Stimulated activated CD8-positive, alpha-beta memory T cell treated with anti-CD3 and anti-CD28 coated beads, Interleukin-2, amount 100 ng/mL, for 1 hour (primary cell): Measurements from ENCODE around the gene CCDC192.
"Not testable (repeated sequence)": the region's sequence is repeated elsewhere in the genome, so short reads cannot be mapped to it uniquely, and the experiment has no call there.

Experiments used
- DNase-seq, 2 donors: peaks; one replicate each; pipeline ENCODE4 v3.0.0-alpha.2; 2020; ENCODE audit warnings: low read depth in 2 of 2

CCDC192 gene

GRCh38 chr5:127846884-127847283, 143.7 kb downstream of the CCDC192 start:
- DNase-seq: no peak

DNA sequence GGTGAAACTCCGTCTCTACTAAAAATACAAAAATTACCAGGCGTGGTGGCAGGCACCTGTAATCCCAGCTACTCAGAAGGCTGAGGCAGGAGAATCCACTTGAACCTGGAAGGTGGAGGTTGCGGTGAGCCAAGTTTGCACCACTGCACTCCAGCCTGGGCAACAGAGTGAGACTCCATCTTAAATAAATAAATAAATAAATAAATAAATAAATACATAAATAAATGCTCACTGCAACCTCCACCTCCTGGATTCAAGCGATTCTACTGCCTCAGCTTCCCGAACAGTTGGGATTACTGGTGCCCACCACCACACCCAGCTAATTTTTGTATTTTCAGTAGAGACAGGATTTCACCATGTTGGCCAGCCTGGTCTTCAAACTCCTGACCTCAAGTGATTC, 144.4 kb downstream of the CCDC192 start:
- not testable (repeated sequence) for DNase-seq

DNA sequence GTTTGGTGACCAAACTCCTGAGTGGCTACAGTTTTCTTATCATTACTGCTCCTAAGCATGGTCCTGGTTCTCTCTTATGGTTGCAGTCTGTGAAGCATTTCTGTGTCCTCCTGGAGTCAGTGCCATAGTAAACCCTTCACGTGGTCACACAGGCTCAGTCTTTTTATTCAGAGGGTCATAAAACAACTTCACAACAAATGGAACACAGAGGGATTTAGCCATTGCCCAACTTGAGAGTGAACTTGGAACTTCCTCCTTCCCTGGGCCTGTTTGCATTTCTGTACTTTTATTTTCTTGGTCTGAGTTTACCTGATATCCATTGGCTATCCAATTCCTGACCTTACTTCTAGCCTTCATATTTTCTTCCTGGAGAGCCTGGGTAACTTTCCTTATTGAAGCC, 144.9 kb downstream of the CCDC192 start:
- no peak for DNase-seq

DNA sequence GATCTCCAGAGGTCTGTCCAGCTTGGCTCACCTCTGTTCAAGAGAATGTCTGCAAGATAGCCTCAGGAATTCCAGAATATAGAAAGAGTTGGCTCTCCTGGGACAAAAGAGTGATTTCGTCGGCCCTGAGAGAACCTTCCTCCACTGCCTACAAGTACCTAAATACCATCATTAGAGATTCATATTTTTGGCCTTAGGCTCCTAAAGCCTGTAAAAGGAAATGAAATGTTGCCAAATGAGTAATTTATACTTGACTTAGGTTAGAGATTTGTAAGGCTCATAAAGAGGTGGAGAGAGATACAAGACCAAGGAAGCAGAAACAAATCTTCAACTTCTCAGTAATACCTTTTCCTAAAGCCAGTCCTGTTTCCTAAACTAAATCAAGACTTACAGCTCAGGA, 146.2 kb downstream of the CCDC192 start:
- no peak for DNase-seq

DNA sequence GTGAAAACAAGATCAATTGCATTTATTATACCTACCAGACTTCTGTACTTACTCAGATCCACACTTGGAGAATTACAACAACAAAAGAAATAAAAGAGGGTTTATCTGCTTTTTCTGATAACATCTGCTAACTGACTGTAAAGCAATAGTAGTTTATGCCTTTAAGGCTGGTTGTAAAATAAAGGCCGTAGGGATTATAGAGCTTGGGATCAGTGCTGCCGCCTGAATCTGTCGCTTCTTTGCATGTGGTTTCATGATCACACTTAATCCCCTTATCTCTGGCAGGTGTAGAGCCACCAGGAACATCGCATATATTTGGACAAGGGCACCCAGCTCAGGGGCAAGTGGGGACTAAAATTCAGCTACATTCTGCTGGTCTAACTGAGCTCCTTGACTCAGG, 146.7 kb downstream of the CCDC192 start:
- no peak for DNase-seq

GRCh38 chr5:127851964-127852363, 148.8 kb downstream of the CCDC192 start:
- DNase-seq: no peak

- no peak for DNase-seq
These were observed 151.3 kb downstream of the CCDC192 start for GRCh38 chr5:127854520-127854919.

DNA sequence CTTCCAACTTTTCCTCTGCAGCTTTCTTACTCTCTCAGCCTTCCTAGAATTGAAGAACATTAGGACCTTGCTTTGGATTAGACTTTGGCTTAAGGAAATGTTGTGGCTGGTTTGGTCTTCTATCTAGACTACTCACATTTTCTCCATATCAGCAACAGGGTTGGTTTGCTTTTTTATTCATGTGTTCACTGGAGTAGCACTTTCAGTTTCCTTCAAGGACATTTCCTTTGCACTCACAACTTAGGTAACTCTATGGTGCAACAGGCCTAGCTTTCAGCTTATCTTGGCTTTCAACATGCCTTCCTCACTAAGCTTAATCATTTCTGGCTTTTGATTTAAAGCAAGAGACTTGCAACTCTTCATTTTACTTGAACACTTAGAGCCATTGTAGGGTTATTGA, 153.1 kb downstream of the CCDC192 start:
- no peak for DNase-seq

DNA sequence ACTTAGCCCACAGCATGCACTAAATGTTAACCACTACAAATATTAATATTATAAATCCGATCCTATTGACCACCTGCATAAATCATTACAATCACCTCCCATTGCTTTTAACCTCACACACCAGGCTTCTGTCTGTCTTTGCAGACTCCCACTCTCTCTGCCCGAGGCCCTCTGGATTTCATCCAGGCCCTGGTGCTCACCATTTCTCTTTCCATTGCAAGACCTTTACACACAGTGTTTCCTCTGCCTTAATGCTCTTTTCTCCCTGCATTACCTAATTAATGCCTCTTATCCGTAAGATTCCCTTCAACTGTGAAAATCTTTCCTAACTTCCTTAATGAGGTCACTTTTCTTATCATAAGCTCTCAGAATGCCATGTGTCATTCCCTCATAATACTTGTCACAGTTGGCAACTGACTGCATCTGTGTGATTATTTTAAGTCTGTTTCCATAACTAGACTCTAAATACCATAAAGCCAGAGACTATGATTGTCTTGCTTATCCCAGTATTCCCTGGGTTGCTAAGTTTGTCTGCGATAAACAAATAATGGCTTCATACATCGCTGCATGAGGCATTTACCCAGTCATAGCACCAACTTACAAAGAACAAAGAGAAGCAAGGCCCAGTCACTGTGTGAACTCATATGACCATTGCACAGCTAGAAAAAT, 155.1 kb downstream of the CCDC192 start:
- DNase-seq: no peak

GRCh38 chr5:127860291-127860690, 157.1 kb downstream of the CCDC192 start:
- no peak for DNase-seq

DNA sequence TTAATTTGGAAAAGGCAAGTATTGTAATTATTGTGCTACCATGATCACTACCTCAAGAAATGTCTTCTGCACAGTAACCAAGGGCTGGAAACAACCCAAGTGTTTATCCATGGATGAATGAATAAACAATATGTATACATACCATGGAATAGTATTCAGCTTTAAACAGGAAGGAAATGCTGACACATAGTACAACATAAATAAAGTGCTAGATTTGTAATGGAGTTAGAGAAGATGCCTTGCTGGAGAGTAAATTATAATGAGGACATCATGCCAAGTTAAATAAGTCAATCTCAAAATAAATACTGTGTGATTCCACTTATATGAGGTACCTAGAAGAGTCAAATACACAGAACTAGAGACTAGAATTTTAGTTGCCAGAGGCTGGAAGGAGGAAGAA, 160.0 kb downstream of the CCDC192 start:
- no peak for DNase-seq

DNA sequence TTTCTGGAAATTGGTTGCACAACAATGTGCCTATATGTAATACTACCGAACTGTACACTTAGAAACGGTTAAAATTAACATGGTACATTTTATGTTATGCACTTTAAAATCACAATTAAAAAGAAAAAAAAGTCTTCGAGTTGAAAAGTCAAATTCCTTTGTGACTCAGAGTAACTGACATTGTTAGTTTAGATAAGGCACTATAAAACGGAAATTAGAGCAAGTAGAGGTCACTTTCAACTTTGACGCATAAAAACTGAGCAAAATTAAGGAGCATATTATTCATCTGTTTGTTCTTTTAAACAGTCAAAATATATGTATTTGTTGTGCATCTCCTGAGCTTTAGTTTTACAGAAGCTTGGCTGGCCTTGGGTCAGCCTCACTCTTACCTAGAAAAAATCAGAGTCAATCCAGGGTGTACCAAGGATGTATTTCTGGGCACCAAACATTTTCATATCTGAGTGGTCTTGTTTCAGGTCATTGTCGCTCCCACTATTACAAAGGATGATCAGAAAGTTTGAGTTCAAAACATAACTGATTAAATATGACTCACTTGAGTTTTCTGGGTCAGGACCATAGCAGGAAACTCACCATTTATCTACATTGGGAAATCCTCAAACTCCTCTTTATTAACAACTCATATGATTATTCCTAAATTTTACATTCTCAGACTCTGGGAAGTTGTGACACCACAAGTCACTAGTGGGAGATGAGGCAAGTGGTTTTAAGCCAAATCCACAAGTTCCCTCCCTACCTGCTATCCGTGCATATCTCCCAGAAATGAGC, 160.6 kb downstream of the CCDC192 start:
- no peak for DNase-seq

GRCh38 chr5:127864511-127864910, 161.3 kb downstream of the CCDC192 start:
- DNase-seq: no peak

DNA sequence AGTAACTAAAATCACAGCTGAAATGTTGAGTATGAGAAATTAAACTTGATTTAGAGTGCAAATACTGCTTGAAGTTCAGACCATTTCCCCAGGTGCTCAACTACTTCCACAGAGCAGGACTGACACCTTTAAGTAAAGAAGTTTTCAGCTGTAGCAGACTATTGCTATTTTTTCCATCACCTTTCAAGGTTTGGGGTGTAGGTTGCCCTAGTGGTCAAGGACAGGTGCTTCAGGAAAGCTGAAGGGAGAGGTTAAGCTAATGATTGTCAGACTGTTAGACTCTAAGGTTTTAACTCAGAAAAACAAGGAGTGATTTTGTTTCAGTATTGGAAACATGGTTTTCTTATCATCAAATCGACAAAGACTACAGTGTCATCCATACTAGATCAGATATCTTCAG, 162.1 kb downstream of the CCDC192 start:
- DNase-seq: no peak

DNA sequence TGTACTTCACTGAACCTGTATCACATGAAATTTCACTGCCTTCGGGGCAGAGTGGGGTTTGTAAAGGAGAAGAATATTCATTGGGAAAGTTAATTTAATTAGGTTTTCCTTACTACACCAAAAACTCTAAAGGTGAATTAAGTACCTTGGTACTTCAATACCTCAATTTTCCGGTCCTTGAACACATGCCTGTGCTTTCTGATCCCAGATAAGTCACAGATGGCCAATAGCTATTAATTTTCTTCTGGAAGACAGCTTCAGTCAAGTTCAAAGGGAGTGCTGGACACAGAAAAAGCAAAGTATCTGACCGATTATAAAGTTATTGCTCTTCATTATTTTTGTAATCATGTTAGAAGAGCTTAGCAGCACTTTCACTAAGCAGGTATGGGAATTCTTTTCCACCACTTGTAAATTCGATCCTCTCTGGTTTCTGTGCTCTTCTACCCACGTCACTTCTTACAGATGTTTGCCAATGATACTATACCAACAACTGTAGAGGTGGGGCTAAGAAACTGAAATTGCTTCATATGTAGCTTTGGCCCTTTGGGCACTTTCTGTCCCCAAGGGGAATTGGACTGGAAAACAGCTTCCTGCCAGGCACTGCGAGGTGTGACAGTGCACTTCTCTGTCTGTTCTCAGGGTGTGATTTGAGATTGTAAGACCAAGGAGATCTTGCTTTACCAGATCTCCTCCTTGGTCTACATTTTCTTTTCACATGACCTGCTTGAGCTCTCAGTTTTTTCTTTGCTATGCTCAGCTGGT, 164.0 kb downstream of the CCDC192 start:
- no peak for DNase-seq

- DNase-seq: no peak
These were observed 167.7 kb downstream of the CCDC192 start for GRCh38 chr5:127870914-127871313.

DNA sequence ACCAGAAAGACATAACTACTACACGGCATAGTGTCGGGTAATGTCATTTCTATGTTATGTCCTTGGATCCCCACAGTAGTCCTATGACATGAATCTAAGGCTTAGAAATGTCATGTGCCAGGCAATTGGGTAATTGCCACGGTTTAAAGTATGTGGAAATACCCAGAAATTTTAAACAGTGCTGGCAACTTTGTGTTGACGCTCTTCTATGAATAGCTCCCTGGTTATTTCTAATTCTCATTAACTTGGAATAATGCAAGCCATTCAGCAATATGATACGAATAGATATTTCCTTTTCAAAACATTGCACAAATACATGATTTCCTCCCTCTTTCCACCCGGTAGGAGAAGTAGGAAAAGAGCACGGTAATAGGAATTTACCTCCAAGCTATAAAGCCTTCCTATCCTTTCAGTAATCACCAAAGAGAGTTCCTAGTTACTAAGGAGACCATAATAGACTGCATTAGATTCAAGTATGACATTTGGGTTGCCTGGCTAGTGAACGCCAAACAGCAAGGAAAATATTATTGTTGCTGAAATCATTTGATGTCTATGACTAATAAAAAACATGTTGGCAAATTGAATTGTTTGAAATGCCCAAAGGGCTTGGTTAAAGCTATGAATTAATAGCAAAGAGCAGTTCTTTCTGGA, 168.4 kb downstream of the CCDC192 start:
- no peak for DNase-seq

DNA sequence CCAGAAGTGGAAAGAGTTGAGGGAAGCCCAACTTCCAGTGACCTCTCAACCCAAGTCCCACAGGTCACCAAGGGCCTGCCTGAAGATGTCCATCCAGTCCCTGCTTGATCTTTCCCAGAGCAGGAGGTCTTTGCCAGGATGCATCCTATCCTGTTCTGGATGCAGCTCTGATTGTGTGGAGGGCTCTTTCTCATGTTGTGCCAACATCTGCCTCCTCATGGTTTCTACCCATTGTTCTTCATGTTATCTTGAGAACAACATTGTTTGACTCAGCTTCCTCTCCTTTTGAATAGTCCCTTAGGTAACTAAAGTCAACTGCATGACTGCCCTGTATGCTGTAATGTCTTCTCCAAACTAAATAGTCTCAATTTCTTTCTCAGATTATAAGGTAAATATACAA, 169.3 kb downstream of the CCDC192 start:
- DNase-seq: no peak

GRCh38 chr5:127875235-127876021, 172.2 kb downstream of the CCDC192 start:
- DNase-seq: no peak

DNA sequence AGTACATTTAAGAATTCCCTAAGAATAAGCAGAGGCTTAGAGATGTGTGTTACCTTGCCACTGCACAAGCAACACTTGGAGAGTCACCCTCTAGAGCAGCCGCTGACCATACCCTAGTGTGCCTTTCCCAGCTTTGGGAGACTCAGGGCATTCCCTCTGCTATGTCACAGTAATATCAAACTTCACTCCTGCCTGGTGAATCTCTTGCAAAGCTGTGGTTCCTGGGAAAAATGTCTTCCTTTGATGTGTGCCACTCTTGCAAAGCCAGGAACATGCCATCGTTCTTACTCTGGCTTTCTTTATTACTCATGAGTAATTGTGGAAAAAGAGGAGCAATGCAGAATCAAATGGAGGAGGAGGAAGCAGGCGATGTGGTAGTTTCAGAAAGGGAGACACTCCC, 173.2 kb downstream of the CCDC192 start:
- no peak for DNase-seq

DNA sequence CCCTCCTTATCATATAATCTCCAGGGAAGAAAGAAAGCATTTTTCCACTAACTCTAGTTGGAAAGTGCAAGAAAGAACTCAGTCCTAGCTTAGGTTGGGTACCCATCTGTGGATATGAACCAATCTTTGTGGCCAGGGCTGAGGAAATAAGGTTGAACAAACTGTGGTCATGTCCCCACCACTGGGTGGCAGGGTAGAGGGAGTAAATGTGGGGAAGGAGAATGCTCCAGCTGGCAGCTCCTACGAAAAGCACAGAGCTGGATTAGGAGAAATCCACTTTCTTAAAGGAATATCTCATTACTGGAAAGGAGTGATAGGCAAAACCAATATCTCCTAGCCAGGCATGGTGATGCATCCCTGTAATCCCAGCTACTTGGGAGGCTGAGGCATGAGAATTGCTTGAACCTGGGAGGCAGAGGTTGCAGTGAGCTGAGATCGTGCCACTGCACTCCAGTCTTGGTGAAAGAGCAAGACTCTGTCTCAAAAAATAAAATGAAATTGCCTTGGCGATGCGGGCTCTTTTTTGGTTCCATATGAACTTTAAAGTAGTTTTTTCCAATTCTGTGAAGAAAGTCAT, 175.1 kb downstream of the CCDC192 start:
- no peak for DNase-seq
